ENCODE results near the gene TATDN3.

DNA sequence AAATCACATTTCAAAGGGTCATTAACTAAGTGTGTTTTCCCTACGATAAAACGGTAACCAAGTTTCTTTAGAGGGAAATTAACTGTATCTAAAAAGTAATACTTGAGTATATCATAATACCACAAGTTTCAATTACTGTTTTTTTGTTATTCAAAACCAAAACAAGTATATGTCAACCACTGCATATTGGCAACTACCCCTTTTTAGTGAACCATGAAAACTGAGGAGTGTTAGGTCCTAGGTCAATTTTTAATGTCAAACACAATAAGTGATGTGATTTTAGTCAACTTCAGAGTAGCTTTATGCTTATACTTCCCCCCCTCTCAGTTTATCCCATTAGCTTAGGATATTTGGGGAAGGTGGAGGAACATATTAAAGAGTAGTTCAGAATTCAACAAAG is 10.5 kb upstream of the TATDN3 start:
- TF ChIP-seq, protein P1, sequence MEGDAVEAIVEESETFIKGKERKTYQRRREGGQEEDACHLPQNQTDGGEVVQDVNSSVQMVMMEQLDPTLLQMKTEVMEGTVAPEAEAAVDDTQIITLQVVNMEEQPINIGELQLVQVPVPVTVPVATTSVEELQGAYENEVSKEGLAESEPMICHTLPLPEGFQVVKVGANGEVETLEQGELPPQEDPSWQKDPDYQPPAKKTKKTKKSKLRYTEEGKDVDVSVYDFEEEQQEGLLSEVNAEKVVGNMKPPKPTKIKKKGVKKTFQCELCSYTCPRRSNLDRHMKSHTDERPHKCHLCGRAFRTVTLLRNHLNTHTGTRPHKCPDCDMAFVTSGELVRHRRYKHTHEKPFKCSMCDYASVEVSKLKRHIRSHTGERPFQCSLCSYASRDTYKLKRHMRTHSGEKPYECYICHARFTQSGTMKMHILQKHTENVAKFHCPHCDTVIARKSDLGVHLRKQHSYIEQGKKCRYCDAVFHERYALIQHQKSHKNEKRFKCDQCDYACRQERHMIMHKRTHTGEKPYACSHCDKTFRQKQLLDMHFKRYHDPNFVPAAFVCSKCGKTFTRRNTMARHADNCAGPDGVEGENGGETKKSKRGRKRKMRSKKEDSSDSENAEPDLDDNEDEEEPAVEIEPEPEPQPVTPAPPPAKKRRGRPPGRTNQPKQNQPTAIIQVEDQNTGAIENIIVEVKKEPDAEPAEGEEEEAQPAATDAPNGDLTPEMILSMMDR (conservative IDR thresholded peaks at IDR 0.05; ENCODE audit: low read depth, low read length) = no peak
- no peak for TF ChIP-seq EZH2 (IDR thresholded peaks at IDR 0.05; ENCODE audit: borderline replicate concordance, low read depth, low read length, poor library complexity, severe bottlenecking)

Data from A673 (cell line).